IPS-18c (cell line): ENCODE results near the gene HLA-DPA1.
"Not testable (repeated sequence)": the region's sequence is repeated elsewhere in the genome, so short reads cannot be mapped to it uniquely, and the experiment has no call there.

Experiments used
- H3K4me3 ChIP-seq: 2 replicates; pipeline ENCODE4 v1.7.0; 2013; ENCODE audit warnings: low read depth, mild to moderate bottlenecking, low read length, moderate library complexity; ENCODE audit not compliant: insufficient read depth
- H3K9me3 ChIP-seq: one replicate; pipeline ENCODE4 v1.6.1; 2013; ENCODE audit warnings: mild to moderate bottlenecking, low read length, moderate library complexity; ENCODE audit not compliant: control insufficient read depth, insufficient read depth

The HLA-DPA1 gene

DNA sequence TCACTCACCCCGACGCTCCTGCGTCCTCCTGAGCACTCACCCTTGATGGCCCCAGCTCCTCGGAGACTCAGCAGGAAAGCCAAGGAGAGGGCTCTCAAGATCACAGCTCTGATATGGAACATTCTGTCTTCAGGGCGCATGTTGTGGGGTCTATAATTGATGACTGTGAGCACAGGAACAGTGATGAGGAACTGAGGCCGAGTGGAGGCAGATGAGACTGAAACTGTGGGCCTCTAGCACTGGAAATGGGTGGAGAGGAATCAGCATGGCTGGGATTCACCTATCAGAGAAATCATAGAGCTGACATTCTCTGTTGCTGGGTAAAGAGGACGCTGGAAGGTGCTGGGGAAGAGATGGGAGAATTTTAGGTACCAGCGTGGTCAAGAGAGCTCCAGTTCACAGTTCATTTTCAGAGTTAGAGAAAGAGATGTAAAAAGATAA lies at the start of gene HLA-DPA1:
Gene HLA-DPA1, minus strand, starts transcription at position 219 of the 441 bp plus-strand sequence.
- H3K9me3 ChIP-seq = no peaks in the 10 kb centered on the region
- H3K4me3 ChIP-seq = no peak within 1 kb of the TSS

DNA sequence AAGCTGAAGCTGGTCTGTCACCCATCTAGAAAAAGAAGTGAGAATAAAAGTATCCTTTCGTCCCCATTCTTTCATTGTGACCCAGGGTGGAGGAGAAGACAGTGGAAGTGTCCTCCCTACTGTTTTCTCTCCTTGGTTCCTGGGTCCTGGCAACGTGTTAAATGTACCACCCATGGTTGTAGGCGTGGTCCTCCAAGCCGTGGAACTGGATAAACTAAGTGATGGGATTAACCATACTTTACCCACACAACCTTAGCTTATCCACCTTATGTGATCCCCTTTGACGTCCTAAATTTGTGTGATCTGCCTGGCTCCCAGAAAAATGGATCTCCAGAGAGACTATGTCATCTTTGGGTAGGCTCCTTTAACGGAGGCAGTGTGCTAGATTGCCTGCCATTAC lies 49.7 kb upstream of the HLA-DPA1 start:
- Histone ChIP-seq H3K9me3 (peaks cover 5% of the 10 kb centered on the region), H3K4me3 (peak overlapping the region; percentile 22; the same call in 1 of the 2 replicates)

DNA sequence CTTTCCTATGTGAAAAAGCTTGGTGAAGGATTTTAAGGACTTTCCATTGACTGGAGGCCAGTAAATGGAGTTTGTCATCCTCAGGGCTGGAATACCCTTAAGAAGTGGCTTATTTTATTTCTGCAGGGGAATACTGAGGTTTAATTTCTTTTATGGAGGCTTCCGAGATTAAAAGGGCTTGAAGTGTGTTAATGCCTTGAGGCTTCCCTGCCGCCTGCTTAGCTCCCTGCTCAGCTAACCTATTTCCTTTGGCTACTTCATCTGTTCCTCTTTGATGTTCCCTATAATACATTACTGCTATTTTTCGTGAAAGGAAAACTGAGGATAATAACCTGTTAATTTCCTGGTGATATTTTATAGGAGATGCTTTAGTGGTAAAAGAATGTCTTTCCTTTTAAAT lies 46.6 kb upstream of the HLA-DPA1 start:
- no peak overlapping the region for H3K4me3 ChIP-seq
- H3K9me3 ChIP-seq = peaks cover 5% of the 10 kb centered on the region

DNA sequence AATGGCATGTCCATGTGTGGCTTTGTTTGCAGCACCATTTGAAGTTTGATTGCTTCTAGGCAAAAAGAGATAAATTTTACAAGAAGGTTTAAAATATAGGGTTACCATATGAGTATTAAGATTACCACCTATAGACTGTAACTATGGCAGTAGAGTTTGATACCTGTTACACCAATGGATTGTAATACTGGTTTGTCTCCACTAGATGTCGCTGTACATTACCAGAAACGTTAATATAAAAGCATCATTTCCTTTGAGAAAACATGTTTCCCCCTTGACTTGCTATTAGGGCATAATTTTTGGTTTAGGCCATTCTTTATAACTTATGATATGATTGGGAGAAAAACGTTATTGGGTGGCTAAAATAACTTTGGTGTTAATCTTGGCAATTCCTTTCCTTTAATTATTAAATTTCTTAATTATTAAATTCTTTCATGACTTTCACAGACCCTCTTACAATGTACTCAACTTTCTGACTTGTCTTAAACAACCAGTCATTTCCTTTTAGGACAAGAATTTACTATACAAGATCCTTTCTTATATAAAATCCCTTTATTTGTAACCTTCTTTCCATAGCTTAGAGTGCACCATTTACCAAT lies 45.2 kb upstream of the HLA-DPA1 start:
- Histone ChIP-seq H3K9me3 (peaks cover 5% of the 10 kb centered on the region), H3K4me3 (peak overlapping the region; percentile 39; the same call in 1 of the 2 replicates)

DNA sequence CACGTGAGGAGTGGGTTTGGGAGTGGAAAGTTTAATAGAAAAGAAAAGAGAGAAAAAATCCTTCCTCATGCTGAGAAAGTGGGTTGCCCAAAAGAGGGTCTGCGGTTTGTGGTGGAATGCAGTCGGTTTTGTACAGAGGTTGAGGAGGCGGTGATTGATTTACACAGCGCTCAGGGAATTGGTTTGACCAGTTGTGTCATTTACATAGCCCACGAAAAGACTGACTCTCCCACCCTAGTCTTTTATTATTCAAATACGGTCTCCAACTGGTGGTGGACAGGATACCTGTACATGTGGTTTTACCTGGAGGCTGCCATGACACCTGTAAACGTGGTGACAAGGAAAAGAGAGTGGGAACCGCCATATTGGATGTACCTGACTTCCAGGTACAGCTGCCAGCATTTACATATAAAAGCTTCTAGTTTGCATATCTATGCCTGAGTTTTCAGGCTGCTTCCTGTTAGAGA lies 44.4 kb upstream of the HLA-DPA1 start:
- Histone ChIP-seq H3K9me3 (no peaks in the 10 kb centered on the region), H3K4me3 (peak overlapping the region; percentile 80)

DNA sequence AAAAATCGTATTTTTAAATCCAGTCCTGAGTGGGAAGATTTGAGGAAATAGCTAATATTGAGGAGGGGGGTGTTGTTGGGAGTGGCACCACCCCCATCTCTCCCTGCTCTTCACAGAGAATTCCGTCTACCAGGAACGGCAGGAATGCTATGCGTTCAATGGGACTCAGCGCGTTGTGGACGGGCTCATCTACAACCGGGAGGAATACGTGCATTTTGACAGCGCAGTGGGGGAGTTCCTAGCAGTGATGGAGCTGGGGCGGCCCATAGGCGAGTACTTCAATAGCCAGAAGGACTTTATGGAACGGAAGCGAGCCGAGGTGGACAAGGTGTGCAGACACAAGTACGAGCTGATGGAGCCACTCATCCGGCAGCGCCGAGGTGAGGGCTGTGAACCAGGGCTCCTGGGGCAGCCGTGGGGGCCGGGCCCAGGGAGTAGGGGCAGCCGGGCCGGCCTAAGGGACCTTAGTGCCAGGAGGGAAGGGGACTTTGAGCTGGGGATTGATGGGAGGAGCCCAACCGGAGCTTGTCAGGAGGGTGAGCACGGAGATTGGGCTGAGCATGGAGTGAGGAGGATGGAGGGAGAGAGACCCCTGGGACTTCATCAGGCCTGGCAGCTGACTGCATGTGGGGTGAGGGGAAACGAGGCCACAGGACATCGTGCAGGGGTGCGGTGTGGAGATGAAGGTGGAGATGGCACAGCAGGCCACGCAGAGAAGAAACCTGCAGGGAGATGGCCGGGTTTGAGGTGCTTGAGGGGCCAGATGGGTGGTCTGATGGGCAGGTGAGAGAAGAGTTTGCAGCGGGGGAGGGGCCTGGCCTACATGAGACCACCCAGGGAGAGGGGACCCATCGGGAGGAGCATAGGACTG lies 43.6 kb upstream of the HLA-DPA1 start:
- Histone ChIP-seq H3K9me3 (no peaks in the 10 kb centered on the region), H3K4me3 (peak overlapping the region; percentile 80)

DNA sequence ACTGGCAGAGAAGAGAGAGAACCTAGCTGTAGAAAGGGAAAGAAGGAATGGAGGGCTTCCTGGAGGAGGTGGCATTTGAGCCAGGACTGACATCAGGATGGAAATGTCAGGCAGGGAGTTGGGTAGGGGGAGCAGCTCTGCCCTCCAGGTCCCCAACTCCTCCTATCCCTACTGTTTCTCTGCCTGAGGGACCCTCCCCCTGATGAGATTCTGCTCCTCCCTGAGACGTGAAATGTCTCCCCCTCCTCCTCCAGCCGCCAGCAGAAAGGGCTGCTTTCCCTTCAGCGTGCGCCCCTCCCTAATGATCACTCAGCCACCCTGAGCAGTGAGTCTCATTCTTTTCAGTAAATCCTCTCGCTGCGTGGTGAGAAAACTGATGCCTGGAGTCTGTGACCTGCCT lies 43.0 kb upstream of the HLA-DPA1 start:
- peak overlapping the region; percentile 80; the same call in 1 of the 2 replicates for H3K4me3 ChIP-seq
- no peaks in the 10 kb centered on the region for H3K9me3 ChIP-seq

DNA sequence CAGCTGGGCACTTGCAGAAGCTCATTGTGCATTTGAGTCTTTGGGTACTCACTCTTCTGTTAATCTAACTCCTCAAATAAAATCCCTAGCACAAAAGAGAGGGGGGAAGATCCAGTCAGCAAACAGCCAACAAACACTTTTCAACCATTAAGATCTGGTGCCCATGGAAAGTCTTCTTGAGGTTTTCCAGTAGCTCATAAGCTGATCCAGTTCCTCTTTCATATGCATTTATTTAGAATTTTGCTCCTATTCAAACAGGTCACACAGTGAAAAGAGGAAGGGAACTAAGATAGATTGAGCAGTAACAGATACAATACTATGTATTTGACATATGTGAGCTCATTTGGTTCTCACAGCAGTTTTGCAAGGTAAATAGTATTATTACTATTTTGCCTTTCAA lies 41.0 kb upstream of the HLA-DPA1 start:
- Histone ChIP-seq H3K4me3 (no peak overlapping the region), H3K9me3 (no peaks in the 10 kb centered on the region)

DNA sequence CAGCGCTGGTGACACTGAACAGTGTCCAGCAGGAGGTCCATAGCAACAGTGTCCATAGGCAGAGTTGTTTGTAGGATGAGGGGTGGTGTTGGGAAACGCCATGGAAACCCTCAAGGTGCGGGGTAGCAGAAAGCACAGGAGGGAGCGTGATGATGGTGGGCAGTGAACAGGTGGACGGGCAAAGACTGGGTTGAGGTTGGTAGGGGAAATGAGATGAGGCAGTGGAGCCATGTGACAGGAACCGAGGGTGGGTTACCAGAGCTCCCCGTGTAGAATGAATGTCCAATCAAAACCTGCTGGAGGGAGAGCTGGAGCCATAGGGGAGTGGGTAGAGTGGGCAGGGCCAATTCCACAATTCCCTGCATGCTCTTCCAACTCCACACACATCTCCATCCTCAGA lies 40.3 kb upstream of the HLA-DPA1 start:
- Histone ChIP-seq H3K9me3 (no peaks in the 10 kb centered on the region), H3K4me3 (no peak overlapping the region)

DNA sequence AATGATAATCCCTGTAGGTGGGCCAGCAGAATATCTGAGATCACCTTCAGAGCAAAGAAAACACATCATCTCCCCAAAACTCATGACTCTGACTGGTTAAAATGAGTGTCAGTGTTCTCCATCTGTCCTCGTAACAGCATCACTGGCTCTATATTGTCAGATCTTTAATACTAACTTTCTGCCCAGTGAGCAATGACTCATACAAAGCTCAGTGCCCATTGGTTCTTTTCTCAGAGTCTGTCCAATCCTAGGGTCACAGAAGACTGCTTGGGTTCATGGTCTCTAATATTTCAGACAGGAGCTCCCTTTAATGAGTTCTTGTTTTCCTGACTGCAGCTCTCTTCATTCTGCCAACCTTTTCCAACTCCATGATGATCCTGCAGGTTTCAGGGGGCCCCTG lies 38.7 kb upstream of the HLA-DPA1 start:
- Histone ChIP-seq H3K4me3 (no peak overlapping the region), H3K9me3 (no peaks in the 10 kb centered on the region)

DNA sequence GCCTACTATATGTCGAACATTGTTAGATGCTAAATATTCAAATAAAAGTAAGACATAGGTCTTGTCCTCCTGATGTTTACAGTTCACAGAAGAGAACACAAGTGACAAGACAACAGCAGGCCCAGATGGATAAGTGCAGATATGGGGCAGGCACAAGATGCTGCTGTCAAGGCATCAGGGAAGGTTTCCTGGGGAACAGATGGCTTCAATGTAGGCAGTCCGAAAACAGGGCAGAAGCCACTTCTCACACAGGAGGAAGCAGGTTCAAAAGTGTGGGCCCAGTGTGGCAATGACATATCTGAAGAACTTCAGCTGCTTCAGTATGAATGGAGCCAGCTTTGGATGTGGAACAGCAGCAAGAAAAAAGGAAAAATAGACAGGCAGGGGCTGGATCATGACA lies 34.9 kb upstream of the HLA-DPA1 start:
- H3K4me3 ChIP-seq = no peak overlapping the region

DNA sequence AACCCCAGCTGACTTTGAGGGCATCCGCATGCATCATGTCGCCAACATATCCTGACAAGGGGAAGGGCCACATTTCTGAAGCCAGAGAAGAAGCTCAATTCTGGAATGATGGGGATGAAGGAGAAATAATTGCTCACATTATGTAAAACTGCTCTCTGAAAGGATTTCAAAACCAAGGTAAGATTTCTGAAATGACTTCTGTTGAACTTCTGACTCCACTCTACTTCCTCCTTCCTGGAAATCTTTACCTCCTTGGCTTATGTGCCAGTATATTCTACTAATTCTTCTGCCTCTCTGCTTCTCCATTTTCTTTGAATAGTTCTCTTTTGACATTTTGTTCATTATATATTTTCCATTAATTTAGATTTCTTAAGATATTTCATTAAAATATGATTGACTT lies 34.2 kb upstream of the HLA-DPA1 start:
- H3K4me3 ChIP-seq = no peak overlapping the region
- H3K9me3 ChIP-seq = no peaks in the 10 kb centered on the region

More for the DNA sequence above, 34.9 kb upstream of the HLA-DPA1 start:
- H3K9me3 ChIP-seq = no peaks in the 10 kb centered on the region

DNA sequence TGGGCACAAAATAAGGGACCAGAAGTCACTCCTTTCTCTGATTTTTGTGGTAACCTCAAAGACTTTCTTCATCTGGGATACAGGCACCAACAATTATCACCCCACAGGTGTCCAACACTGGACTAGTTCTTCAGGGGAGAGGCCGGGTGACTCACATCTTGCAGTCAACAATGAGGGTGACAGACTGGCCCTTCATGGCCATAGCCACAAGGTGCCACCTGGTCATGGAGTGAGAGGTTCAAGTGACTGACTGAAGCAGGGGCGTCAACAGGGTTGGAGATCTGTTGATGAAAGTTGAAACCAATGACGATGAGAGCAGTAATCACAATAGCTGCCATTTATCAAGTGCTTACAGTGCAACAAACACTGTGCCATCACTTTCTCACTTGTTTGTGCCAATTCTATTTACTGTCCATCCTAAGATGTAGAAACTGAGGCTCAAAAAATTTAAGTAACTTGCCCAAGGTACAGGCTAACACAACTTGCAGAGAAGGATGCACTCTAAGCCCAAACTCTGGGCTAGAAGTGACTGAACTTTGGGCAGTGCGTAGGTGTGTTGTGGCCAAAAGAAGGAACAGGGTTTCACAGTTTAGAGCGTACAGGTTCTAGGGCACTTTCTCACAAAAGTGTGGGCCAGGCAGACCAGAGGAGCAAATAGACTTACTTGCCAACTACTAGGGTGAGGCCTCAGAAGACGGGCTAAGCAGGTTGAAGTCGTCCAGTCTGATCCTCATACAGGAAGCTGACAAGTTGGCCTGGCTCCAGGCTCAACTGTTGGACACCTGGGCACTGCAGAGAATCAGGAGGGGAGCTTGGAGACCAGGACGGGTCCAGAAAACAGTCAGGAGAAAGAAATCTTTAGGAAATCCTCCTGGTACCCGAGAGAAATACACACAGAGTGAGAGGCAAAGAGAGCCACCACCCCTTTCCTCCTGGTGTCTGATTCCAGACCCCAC lies 32.7 kb upstream of the HLA-DPA1 start:
- no peaks in the 10 kb centered on the region for H3K9me3 ChIP-seq
- H3K4me3 ChIP-seq = no peak overlapping the region

DNA sequence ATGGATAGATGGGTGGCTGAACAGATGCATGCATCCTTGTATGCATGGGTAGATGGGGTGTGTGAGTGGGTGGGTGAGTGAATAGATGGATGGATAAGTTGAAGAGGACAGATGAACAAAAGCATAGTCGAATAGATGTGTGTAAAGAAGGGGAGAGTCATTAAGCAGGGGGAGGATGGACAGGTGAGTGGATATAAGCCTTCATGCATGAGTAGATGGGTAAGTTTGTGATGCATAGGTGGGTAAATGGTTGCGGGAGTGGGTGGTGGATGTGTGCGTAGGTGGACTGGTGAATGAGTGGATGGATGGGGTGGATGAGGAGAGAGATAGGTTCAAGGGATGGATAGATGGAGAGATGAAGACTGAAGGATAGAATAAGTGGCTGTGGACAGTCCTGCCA lies 31.9 kb upstream of the HLA-DPA1 start:
- no peak overlapping the region for H3K4me3 ChIP-seq
- H3K9me3 ChIP-seq = peaks cover 3% of the 10 kb centered on the region

DNA sequence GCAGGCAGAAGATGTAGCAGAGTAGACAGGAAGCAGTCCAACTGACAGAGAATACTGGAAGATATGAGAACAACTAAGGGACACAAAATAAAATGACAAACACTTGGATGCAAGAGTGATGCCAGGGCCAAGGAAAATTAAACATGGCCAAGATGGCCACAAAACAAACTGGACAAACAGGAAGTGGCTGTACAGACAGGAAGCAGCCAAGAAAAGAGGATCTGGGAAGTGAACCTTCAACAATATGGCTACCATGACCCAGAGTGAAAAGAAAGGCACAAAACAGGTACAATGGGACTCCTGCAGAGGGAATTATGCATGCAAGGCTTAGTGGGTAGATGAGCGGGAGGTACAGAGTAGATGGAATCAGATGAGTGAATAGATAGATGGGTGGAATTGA lies 31.4 kb upstream of the HLA-DPA1 start:
- H3K4me3 ChIP-seq = no peak overlapping the region
- H3K9me3 ChIP-seq = peaks cover 3% of the 10 kb centered on the region

DNA sequence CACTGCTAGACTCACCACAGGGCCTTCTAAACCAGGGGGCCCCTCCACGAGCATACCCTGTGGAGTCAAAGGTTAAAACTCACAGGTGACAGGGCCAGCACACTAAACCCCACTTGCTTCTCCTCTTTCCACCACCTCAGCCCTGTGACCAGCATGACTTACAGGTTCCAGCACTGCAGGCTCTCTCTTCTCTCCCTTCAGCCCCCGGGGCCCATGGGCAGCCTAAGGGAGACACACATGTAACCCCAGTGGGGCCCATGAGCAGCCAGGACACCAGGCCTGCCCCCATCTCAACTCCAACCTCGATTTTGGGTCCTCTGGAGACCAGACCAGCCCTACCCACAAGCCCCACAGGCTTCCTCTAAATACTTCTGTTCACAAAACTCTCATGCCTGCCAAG lies 30.3 kb upstream of the HLA-DPA1 start:
- peaks cover 3% of the 10 kb centered on the region for H3K9me3 ChIP-seq
- no peak overlapping the region for H3K4me3 ChIP-seq

DNA sequence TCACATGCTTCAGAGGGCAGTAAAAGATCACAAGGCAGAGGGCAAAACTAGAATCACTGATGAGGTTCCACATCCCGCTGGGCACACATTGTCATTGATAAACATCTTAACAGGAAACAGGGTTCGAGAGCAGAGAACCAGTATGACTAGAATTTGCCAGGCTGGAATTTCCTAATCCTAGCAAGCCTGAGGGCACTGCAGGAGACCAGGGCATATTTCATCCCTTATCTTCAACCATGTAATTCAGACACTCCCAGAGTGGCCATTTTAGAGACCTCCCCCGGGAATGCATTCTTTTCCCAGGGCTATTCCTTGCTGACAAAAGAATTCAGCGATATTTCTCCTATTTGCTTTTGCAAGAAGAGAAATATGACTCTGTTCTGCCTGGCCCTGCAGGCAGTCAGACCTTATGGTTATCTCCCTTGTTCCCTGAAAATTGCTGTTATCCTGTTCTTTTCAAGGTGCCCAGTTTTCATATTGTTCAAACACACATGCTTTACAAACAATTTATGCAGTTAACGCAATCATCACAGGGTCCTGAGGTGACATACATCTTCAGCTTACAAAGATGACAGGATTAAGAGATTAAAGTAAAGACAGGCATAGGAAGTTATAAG lies 27.8 kb upstream of the HLA-DPA1 start:
- not testable (repeated sequence) for H3K4me3 ChIP-seq, H3K9me3 ChIP-seq
